GM12874 (cell line): Measurements from ENCODE around the gene FCHO2.

Source experiments
- TF ChIP-seq, protein P1 (sequence below): IDR thresholded peaks from 2 replicates; pipeline ENCODE4 v1.5.1; 2011; ENCODE audit warnings: low read depth, mild to moderate bottlenecking, control low read depth, low read length, moderate library complexity; ENCODE audit not compliant: insufficient read depth

Gene FCHO2

DNA sequence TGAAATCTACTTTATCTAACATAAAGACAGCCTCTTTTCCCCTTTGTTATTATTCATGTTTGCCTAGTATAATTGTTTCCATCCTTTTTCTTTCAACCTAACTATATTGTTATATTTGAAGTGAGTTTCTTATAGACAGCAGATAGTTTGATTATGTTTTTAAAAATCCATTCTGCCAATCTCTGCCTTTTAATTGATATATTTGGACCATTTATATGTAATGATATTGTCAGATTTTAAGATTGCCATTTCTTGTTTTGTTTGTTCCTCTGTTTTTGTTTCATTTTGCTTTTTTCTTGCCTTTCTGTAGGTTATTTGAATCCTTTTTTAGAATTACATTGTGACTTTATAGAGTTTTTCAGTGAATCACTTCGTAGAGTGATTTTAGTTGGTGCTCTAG, 89.8 kb downstream of the FCHO2 start:
- TF ChIP-seq, protein P1, sequence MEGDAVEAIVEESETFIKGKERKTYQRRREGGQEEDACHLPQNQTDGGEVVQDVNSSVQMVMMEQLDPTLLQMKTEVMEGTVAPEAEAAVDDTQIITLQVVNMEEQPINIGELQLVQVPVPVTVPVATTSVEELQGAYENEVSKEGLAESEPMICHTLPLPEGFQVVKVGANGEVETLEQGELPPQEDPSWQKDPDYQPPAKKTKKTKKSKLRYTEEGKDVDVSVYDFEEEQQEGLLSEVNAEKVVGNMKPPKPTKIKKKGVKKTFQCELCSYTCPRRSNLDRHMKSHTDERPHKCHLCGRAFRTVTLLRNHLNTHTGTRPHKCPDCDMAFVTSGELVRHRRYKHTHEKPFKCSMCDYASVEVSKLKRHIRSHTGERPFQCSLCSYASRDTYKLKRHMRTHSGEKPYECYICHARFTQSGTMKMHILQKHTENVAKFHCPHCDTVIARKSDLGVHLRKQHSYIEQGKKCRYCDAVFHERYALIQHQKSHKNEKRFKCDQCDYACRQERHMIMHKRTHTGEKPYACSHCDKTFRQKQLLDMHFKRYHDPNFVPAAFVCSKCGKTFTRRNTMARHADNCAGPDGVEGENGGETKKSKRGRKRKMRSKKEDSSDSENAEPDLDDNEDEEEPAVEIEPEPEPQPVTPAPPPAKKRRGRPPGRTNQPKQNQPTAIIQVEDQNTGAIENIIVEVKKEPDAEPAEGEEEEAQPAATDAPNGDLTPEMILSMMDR: no peak

DNA sequence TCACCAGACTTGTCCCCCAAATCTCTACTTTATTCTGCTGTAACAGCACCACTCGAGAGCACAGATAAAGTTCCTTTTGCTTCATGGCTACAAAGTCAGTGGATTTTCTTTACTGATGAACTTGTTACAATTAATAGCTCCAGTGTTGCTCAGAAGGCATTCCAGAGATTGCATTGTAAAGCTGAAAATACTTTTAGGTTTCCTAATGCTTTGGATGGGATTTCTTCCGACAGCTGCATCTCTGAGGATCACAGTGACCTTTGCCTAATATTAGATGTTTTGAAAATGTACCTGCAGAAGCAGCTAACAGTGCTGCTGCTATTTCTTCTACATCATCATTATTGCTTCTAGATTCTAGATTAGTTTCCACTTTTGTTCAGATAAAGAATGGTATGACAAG, 105.8 kb downstream of the FCHO2 start:
- TF ChIP-seq, protein P1: no peak

- TF ChIP-seq, protein P1: no peak
Measured at GRCh38 chr5:73066466-73066865, 110.6 kb downstream of the FCHO2 start.

DNA sequence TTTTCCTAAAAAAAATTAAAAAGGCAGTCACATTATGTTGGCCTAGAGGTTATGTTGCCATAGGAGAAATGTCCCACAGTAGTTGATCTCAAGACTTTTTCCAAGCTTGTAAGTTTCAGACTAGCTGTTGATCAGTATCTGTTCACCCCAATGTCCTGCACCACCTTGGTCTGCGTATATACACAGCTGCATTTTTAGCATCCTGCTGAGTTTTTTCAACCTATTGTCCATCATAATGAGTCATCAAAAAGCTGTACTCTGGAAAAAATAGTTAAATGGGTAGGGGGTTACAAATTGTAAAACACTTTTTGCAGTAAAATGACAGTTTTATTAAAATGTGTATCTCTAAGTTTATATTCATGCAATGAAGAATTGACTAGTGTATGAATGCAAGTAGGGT, 111.4 kb downstream of the FCHO2 start:
- TF ChIP-seq, protein P1: no peak

GRCh38 chr5:73081093-73081492, 125.3 kb downstream of the FCHO2 start:
- TF ChIP-seq, protein P1: no peak

DNA sequence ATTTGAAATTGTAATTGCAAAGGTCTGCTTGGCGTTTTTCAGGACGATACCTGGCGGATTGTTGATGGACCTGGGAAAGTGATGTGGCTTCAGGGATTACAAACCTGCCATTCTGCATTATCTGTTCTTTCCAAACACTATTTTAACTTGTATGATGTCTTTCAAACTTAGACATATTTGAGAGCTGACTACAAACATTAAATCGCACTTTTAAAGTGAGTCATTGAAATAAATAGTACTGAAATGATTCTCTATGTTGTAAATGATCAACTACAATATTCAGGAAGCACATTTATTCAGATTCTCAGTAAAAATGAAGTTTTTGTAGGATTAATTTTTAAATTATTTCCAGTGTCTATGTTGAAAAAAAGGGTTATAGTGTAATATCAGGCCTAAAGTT, 132.2 kb downstream of the FCHO2 start:
- TF ChIP-seq, protein P1: no peak

GRCh38 chr5:73093943-73094342, 138.1 kb downstream of the FCHO2 start:
- TF ChIP-seq, protein P1: no peak

DNA sequence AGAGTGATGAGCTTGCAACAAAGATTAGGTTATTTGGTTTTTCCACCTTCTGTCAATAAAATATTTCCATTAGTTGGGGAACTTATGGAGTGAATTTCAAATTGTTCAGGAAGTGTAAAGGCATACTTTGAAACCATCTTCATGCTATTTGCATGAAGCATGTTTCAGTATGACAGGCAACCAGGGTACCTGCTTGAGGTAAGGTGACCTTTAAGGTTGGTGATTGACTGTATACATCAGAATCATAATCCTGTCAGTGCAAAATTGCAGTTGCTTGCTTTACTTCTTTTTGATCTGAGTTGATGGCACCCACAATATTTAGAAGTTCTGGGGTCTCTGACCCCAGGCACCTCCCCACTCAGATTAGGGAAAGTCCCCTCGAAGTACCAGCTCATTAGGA, 138.6 kb downstream of the FCHO2 start:
- TF ChIP-seq, protein P1: no peak
